NCI-H510A (cell line): ENCODE data around the gene EMP1.

Experiments
- DNase-seq: peaks from one replicate; lab custom pipeline; 2025; lab: John Stamatoyannopoulos, UW

EMP1 gene

GRCh38 chr12:13197526-13198143 lies 1.1 kb downstream of the EMP1 start:
- DNase-seq, result no peak

GRCh38 chr12:13198241-13198640 lies 1.7 kb downstream of the EMP1 start:
- DNase-seq, result no peak

DNA sequence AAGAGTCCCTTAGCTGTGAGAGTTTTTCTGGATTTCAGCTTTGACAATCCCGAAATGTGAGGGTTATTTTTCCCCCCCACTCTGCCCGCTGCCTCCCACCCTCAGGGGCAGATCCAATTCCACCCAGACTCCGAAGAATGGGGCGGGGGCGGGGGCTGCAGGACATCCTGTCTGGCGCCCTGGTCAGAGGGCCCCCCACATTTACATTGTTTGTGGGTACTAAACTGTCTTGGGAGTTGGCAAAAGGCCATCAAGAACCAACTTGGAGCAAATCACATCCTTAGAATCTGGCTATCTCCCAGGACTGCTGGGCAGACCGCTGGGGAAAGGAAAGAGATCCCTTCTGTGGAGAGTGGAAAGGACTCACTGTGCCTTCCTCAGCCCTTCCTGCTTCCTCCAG lies 2.4 kb downstream of the EMP1 start:
- no peak for DNase-seq

DNA sequence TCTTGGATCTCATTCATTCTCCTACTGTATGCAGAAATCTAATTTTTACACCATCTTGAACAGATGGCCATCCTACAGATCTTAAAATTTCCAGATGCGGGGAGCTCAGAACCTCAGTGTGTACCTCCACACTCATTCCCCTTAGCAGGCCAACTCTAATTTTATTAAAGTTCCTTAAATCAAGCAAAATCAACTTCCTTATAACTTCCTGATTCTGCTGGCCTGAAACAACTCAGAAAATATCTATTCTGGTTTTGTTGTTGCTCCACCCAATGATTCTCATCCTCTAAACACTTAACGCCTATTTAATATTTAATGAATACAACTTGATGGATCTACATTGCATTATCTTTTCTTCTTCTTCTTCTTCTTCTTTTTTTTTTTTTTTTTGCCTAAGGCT lies 3.1 kb downstream of the EMP1 start:
- no peak for DNase-seq

GRCh38 chr12:13200841-13201240 lies 4.3 kb downstream of the EMP1 start:
- DNase-seq, result no peak

- DNase-seq, result no peak
Observed at GRCh38 chr12:13203034-13203922, 6.8 kb downstream of the EMP1 start.

GRCh38 chr12:13204428-13204827 lies 7.9 kb downstream of the EMP1 start:
- no peak for DNase-seq

- no peak for DNase-seq
Observed at GRCh38 chr12:13205809-13206559, 9.5 kb downstream of the EMP1 start.

DNA sequence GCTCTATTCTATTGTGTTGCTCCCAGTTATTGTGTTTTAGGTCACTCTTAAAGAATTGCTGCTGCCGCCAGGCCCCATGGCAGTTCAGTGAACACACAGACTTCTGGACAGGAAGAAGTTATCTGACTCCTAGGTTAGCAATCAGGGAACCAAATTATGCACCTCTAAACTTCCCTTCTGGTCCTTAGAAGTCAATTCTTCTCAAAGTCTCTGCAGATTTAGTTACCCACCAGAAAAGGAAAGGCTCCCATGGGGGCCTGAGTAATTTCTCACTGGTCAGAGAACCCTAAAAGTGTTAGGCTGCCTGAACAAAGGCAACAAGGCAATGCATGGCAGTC lies 10.0 kb downstream of the EMP1 start:
- DNase-seq, result no peak

DNA sequence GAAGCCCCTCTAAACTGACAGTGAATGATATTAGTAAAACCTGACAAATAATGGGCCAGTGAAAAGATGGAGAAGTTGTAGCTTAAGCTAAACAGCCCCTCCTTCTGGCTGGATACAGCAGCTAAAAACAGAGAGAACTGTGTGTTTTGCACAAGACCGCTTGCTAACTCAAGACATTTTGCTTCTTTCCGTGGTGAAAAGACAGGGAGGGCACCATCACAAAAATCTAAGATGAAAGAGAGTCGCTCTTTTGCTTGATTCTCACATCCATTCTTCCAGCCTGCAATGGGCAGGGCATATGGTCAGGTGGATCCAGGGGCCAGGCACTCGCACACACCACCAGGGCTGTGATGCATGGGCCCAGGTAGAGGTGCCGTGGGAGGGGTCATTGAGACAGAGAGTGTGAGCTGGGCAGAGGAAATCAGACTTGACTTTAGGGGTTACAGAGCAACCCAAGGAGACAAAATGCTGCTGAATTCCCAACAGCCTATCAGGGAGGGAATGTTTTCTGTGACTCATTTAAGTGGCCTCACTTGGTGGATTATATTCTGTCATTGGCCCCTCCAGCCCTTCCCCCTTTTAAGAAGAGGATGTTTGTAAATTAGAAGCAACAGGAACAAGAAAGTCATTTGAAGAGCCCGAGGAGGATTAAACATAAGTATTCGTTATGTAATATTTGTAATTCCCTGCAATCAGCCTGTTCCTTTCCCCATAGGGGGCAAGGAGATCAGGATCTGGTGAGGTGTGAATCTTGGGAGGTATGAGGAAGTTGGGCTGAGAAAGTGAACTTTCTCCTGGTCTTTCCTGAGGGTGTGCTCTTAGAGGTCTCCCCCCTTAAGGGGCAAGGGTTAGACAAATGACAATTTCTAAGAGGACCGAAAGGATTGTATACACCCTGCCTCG lies 12.3 kb downstream of the EMP1 start:
- no peak for DNase-seq

DNA sequence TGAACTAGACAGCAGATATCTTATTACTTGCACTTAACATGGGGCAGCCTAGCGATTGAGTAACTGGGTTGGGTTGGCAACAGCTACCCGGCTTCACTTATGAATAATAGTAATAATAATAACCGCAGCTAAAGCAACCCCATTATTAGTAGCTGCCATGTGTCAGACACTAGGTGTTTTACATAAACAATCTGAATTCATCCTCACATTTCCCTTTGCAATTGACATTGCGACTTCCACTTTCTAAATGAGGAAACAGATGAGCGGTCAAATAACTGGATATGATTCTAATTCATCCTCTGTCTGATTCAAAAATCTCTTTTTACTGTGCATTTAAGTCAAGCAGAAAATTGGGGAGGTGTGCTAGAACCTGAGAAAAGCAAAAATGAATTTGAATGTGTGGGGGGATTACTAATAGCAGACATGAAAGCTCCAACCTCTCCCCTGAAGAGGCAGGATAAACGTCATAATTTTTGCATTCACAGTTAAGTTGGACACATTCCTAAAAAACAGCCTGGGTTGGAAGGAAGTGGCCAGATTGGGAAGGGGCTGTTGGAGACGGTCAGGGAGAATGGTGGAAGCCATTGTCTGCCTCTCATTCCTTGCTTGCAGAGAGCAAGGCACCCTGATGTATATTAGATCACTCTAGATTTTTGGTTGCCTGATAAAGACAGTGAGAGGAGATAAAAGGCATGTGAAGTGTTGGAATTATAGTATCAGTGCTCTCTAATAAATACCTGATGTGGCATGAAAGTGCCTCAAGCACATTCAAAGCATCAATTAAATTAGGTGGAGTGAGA lies 13.1 kb downstream of the EMP1 start:
- DNase-seq, result no peak

GRCh38 chr12:13210236-13211190 lies 14.0 kb downstream of the EMP1 start:
- no peak for DNase-seq

DNA sequence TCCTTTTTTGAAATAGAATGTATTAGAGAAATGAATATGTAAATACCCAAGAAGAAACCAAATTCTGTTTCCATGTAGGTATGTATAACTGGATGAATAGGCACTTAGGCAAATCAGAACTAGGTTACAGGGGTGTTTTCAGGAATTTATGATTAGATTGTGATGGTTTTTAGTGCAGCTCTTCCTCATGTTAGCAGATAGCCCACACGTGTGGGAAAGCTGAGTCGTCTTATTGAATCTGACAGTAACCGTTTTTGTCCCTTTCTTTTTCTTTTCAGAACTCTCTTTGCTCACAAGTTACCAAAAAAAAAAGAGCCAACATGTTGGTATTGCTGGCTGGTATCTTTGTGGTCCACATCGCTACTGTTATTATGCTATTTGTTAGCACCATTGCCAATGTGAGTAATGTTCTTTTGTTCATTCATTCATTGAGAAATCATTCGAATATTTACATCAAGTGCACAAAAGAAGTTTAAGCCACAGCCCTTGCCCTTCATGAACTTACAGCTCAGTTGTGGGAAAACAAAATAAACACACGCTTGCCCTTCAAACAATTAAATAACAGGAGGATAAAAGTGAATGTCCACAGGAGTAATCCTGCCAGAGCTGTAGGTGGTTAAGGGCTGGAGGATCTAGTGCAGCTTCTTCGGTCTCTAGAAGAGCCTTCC lies 14.8 kb downstream of the EMP1 start:
- no peak for DNase-seq

GRCh38 chr12:13211859-13212664 lies 15.5 kb downstream of the EMP1 start:
- DNase-seq, result no peak

DNA sequence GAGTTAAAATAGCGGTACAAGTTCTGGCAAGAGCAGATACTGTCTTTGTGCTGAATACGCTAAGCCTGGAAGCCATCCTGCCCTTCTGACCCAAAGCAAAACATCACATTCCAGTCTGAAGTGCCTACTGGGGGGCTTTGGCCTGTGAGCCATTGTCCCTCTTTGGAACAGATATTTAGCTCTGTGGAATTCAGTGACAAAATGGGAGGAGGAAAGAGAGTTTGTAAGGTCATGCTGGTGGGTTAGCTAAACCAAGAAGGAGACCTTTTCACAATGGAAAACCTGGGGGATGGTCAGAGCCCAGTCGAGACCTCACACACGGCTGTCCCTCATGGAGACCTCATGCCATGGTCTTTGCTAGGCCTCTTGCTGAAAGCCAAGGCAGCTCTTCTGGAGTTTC lies 18.5 kb downstream of the EMP1 start:
- no peak for DNase-seq

- no peak for DNase-seq
Observed at GRCh38 chr12:13218641-13219040, 22.1 kb downstream of the EMP1 start.

DNA sequence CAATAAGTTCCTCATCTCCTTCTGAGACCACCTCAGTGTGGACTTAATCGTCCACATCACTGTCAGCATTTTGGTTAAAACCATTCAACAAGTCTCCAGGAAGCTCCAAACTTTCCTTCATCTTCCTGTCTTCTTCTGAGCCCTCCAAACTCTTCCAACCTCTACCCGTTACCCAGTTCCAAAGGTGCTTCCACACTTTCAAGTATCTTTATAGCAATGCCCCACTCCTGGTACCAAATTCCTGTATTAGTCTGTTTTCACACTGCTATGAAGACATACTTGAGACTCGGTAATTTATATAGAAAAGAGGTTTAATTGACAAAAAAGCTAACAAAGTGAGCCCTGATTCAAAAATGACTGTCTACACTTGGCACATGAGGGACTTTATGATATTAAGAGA lies 22.8 kb downstream of the EMP1 start:
- DNase-seq, result no peak

- DNase-seq, result no peak
Observed at GRCh38 chr12:13220838-13221237, 24.3 kb downstream of the EMP1 start.

DNA sequence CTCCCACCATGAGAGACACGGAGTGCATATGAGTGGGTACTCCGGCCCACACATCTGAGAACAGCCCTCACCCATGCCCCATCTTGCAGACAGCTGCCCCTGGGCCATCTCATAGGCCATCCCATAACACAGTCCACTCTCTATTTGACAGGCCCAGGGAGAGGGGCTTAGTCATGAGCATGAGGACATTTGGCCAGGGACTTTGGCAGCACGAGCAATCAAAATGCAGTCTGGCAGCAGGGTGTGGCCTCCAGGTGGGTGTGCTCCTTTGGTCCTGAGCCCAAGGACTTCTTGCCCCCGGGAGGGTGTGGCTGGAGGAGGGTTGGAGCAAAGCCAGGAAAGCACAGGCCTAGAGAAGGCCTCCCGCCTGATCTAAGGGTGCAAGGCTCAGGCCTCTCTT lies 25.6 kb downstream of the EMP1 start:
- no peak for DNase-seq
